HT1080 (cell line): ENCODE measurements around the gene FAM204A. TPM values are rescaled to one million over a fixed set of nuclear protein-coding genes. Genes with fewer than 3 reads are reported as not detected.

Experiments used
- DNase-seq: peaks from one replicate; pipeline ENCODE4 v3.0.0-alpha.2; 2015; ENCODE audit warnings: low read depth
- total RNA-seq: library from RNA; depleted of rRNA; stranded (reverse); fragments of >200 nt; shearing (Covaris generic); gene quantifications from 2 replicates; pipeline ENCODE4 v1.2.3, GENCODE V29; 2014

Gene FAM204A
- total RNA-seq, 1 experiment from 2014 or later, result 56.6 TPM

DNA sequence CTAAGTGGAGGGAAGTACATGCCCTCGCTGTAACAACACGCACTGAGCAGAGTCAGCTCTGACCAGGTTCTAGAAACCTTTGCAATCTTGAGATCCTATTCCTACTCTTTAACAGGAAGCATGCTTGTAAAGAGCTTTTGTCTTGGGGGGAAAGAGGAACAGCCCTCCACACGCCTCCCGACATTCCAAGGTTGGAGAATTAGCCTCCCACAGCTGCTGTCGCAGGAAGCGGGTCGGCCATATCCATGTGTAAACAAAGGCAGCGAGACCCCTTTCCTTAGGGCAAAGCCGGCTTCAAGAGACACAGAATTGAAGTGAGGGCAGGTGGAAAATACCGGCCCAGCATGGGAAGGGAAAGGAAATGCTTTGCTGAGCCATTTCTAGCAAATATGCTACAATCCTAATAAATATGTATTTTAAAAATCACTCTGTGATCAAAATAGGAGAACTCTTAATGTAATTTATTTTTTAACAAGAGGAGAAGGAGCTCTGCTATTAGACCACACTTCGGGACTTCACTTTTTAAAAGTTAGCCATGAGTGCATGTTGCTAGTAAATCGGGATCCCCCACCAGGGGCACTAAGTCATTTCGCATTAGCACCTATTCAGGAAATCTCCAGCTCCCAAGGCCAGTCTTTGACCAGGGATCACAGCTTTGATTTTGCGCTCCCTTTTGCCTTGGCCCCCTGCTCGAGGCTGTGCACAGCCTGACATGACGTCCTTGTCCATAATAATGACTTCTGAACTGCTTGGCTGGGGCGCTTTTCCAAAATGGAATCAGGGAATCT, 55.9 kb downstream of the FAM204A start:
- no peak for DNase-seq

DNA sequence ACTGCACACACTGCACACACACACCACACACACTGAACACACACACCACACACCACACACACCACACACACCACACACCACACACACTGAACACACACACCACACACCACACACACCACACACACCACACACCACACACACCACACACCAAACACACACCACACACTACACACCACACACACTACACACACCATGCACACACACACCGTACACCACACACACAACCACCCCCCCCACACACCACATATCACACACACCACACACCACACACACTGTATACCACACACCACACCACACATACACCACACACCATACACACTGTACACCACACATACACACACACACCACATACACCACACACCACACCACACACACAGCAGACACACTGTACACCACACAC, 59.5 kb downstream of the FAM204A start:
- no peak for DNase-seq

DNA sequence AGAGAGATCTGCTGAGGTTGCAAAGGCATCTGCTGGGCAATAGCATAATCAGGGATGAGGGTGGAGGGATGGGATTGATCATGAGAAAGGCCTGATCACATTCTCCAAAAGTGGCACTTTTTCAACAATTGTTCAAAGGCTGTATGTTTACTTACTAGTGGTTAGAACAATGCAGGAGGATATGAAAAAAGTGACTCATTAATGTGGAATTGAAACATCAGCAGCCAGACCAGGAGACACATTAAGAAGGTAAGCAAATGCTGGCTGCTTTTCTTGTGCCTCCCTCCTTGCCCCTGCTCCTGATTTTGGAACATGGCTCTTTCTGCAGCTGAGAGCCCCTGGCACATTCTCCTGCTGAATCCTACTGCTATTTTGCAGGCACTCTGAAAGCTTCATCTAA, 63.5 kb downstream of the FAM204A start:
- DNase-seq, result peak; percentile 44

DNA sequence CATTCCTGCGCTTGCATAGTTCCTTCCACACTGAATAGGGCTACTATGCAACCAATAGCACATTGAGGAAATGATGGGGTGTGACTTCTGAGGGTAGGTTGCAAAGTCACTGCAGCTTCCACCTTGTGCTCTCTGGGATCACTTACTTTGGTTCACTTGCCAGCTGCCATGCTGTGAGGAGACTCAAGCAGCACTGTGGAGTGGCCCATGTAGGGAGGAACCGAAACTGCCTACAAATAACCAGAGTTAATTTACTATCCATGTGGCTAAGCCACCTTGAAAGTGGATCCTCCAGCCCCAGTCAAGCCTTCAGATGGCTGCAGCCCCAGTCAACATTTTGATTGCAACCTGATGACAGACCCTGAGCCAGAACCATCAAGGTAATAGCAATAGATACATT, 64.3 kb downstream of the FAM204A start:
- no peak for DNase-seq

DNA sequence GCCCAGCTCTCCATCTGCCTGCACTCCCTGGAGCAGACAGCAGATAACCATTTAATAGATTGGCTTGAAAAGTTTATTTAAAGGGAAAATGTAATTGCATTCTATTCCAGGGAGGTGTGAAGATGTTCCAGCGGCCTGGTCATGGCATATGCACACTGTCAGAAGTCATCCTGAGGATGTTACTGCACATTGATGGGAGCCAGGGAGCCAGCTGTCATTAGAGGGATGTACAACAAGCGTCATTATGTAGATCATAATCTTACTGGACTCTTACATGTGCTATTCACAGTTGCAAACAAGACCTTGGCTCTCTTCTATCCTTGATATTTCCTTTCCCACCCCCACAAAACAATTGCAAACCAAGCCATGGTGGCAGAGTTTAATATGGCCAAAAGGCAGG, 65.4 kb downstream of the FAM204A start:
- DNase-seq, result no peak

DNA sequence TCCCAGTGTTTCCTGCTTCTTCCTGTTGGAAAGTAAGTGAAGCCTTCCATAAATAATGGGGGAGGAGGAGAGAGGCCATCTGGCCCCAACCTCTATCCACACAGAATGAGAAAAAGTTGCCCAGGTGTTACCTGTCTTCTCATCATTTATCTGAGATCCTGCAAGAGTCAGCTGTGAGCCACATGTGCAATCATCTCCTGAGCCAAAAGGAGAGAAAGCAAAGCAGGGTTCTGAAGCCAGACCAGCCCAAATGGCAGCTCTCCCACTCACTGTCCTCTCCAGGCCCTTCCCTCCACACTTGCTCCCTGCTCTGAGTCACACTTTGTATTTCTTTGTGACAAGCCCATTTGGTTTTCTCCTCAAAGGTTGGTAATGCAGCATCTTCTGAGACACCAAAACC, 65.9 kb downstream of the FAM204A start:
- DNase-seq, result no peak

DNA sequence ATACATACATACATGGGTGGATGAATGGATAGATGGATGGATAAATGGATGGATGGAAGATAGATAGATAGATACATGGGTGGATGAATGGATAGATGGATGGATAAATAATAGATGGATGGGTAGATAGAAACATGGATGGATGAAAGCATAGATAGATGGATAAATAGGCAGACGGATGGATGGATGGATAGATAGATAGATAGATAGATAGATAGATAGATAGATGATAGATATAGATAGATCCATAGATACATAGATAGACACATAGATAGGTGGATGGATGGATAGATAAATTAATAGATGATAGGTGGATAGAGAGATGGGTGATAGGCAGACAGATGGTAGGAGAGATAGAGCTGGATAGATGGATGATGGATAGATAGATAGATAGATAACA, 68.5 kb downstream of the FAM204A start:
- DNase-seq, result no peak

DNA sequence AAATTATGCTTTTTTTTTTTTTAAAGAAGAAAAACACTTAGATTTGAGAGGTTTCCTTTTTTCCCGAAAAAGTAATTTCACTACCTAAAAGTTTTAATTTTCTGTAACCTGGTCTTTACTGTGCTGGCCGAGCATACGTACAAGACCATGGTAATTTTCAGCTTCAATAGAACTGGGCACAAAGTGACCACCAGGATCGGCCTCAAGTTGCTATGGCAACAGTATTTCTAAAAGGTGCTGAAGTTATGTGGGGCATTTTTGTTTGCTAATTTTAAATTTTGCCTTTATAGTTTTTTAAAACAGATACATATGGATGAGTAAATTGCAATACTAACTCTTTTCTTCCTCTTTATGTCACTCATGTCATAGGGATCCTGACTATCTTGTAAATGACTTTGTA, 69.4 kb downstream of the FAM204A start:
- no peak for DNase-seq

DNA sequence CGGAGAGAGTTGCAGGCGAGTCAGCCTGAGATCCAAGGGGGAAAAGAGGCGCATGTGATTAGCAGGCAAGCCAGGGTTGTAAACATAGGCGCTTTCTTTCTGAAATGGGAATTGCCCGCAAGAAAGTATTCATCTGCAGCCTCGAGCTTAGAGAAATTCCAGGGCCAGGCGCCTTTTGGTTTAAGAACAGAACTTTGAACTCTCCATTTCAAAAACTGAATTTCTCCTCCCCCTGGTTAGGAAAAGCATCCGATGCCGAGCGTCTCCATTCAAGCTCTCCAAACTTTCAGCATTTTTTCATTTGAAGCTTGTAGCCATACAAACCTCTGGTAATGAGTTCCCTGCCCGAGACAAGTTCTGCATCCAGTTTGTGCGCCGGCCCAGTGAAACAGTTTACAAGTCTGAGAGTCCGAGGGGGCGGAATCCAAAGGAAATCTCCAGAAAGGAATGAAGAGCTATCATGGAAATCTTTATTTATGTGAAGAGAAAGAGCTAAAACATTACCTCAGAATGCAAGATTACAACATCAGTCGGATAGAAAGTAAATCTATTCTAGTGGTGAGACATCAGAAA, 69.9 kb downstream of the FAM204A start:
- DNase-seq, result no peak

DNA sequence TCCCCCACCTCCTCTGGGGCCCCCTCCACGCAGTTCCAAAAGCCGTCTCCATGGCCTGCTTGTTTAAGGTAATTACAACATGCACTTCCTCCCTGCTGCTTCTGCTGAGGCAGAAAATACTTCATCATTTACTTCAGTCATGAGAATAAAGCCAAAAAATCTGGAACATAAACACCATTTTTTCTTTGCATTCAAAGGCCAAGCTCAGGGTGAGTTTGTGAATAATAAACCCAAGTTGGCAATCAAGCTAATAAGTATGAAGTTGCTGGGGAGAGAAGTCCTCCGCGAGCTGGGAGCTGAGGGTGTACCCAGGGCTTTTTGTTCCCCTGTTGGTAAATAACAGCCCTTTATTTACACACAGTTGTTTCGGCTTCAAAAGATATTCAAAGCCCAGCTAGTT, 70.5 kb downstream of the FAM204A start:
- no peak for DNase-seq

DNA sequence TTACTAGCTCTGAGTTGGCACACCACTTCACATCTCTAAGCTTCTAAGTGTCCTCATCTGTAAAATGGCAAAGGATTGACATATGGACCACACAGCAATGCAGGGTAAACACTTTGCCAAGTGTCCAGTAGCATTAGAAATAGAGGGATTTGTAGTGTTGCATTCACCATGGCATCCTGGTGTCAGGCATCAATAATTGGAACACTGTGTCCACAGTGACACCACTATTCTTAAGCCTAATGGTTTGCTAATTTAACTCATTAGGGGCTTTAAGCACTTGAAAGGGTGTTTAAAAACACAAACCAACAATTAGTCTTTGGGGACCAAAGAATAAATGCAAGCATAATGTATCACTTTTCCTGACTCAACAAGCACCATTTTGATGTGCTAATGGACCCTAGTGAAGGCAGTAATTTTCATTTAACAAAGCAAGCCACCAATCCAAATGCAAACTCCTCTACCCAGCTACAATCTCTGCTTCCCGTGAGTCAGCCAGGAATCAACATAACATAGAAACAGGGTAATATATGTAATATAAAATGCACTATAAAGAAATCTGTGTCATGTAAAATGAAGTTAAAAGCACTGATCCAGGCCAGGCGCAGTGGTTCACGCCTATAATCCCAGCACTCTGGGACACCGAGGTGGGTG, 75.9 kb downstream of the FAM204A start:
- DNase-seq, result no peak

DNA sequence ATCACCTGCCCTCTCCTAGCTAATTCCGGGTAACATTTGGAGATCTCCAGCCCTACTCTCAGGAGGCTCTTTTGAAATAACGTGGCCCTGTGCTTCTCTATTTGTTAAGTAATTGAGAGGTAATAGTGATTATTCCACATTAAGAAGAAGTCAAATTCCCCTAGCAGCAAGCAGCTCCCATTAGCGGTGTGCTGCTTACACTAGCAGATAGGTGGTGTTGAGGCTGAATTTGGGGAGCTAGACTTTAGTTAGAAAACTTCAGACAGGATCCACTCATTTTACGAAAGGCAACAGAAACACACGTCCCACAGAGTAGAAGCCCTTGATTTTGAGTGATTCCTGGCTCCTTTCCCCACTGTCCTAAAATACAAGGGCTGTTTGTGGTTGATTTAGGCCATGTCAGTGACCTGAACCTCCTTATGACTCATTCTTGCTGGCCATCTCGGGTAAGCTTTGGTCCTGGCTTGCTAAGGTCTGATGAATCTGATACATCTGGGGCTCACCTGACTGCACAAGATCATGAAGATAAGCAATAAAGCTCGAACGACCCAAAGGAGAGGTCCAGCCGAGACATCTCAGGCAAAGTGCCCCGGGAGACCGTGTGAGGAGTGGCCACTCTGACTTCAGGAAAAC, 77.2 kb downstream of the FAM204A start:
- no peak for DNase-seq

DNA sequence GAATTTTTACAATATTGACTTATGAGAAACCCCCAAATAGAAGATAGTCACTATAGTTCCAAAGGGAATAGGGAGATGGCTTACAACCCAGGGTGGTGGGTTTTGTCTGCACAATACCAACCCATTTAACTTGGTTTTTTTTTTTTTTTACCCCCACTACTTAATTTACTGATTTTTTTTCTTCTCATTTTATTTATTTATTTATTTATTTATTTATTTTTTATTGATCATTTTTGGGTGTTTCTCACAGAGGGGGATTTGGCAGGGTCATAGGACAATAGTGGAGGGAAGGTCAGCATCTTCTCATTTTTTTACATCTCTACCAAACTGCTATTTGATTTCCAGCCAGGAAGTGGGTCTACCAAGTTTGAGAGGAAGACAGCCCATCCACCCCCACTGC, 77.9 kb downstream of the FAM204A start:
- no peak for DNase-seq

DNA sequence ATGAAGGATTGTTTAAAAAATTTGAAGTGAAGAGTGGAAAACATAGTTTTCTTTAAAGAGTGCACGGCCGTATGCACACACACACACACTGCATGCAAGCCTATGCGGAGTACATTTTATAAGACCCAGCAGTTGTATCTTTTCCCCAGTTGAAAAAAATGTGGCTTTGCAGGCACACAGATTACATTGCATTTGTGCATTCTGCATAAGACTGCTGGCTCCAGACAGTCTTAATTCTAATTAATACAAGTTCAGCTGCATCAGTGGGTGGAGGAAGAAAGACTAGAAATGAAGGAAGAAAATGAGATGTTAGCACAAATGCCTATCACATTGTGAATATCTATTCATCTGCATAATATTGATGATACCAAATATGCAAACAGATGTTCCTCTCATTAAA, 79.6 kb downstream of the FAM204A start:
- no peak for DNase-seq

DNA sequence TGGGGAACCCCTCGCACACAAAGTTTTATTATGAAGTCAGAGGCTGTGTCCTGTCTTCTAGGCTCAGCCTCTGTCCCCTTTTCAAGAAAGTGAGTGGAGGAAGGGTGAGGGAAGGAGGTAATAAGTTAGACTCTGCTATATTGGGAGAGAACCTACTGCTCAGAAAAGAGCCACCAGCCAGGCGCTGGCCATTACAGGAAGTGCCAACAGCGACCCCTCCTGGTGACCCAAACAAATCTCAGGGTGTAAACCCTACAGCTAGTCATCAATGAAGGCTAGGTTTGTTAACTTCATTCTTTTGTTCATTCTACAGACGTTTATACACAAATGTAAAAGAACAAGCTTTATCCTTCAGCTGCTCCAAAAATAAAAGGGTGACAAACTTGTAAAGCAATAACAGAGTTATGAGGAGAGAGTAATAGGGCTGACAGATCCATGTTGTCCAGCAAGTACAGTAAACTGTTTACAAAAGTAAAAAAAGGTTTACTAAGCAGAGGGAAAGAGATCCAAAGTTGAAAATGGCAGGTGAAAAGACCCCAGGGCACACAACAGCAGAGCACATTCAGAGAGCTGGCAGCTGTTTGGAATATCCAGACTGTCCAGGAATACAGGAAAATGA, 82.7 kb downstream of the FAM204A start:
- DNase-seq, result peak; percentile 6

DNA sequence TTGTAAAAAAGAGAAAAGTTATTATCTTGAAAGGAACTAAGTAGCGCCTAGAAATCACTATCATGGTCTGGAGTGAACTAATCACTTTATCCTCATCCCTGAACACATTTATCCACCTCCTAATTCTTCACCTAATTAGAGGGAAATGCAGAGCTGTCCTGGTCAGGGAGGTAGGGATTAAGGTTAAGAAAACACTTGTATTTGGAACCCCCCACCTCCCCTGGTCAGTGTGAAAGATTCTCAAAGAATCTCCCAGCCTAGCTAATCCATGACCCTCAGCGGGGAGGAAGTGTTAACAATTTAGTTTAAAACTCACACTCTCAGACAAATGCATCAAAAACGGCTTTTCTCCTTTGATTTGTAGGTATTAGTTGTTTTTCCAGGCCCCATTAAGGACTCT, 83.8 kb downstream of the FAM204A start:
- no peak for DNase-seq

DNA sequence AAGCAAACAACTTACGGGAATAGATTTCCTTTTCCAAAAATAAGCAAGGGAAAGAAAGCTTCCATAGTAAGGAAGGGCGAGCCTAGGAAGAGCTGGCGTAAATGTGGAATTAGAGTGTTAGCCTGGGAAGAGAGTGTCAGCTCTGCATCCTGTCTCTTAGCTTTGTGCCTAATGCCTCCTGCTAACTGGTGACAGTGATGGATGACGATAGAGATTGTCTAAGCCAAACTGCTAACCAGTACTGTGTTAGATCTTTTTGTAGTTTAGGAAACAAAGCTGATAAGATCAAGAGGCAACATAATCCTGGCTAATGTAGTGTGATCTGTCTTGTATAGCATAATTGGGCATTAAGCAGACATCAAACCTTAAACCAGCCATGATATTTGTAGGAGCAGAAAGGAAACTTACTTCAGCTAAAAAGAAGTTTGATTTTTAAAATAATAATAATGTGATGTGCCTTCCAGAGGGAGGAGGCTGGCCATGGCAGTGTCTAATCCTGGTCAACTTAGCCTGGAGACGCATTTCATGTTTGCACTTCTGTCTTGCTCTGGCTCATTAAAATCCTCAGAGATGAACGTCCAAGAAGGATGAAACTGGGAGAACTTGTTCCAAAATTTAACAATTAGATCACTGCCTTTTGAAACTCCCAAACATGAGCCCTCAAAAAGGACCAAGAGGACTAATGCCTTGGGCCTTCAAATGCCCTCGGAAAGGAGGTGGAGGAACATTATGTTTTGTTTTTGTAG, 85.1 kb downstream of the FAM204A start:
- no peak for DNase-seq

DNA sequence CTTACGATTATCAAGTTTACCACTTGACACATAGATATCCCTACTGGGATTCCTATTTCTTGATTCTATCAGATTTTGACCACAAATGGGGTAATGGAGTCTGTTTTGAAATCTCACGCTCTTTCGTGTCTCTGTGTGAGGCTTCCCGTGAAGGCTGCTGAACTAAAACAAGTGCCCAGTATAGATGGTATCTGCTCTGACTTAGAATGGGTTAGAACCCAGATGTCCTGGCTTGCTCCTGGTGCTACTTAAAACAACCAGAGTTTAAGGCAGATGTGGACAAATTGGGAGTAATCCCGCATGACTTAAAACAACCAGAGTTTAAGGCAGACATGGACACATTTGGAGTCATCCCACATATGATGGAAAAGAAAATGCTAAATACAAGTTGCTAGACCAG, 85.9 kb downstream of the FAM204A start:
- no peak for DNase-seq

DNA sequence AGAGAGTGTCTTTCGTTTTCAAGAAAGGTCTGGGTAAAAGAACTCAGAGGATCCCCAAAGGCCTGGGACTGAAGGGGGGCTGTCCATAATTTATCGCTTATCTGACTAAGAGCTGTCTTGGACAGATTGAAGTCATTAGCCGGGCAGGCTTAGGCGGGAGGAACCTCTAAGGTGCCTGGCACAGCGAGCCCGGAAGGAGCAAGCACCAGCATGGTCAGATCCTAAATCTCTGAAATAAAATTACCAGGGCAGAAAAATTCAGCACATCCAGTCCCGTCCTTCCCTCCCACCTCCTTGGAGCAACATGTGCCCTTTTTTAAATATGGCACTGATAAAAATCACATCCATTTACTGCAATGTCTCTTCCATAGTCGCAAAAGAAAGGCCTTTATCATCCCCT, 86.8 kb downstream of the FAM204A start:
- no peak for DNase-seq

DNA sequence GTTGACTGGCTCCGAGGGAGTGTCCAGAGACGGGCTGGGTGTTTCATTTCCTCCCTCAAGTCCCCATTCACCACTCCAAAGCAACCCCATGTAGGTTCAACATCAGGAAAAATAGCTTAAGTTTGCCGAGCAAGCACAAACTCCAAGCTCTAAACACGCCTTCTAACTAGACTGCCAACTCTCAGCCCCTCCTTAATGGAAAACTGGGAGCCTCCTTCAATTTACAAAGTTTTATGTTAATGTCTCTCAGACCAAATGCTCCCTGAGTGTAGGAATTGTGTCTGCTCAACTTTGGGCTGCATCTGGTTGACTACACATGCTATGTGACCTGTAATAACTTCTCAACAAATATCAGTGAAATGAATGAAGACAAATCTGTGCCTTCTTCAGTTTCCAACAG, 87.5 kb downstream of the FAM204A start:
- DNase-seq, result no peak

DNA sequence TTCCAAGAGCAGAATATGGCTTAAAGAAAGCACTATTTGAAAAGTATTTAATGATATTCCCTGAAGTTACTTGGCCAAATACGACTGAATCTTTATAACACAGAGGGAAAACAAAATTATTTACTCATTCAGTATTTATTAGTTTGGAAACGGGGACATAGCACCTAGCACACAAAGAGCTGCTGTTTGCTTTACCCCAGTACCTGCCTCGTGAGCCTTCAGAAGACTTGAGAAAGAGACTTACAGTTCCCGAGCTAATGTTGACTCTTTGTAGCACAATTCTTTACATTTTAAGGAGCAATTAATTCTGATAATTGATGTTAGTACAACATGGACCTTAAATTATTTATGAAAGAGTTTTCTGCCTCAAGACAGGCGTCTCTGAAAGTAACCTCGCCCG, 88.7 kb downstream of the FAM204A start:
- DNase-seq, result no peak
